ENCODE data around the gene QSER1.
"Not testable (repeated sequence)": the region's sequence is repeated elsewhere in the genome, so short reads cannot be mapped to it uniquely, and the experiment has no call there.

DNA sequence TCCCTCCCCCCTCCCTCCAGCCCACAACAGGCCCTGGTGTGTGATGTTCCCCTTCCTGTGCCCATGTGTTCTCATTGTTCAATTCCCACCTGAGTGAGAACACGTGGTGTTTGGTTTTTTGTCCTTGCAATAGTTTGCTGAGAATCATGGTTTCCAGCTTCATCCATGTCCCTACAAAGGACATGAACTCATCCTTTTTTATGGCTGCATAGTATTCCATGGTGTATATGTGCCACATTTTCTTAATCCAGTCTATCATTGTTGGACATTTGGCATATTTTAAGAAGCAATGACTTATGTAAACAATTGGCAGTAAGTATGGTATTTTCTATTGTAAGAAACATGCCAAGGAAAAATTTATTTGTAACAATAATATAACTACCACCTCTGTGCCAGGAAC lies 43.6 kb downstream of the QSER1 start:
- not testable (repeated sequence) for TF ChIP-seq POLR2A (IDR thresholded peaks at IDR 0.05; ENCODE audit: low read length); GATA1 (IDR thresholded peaks at IDR 0.05; ENCODE audit: low read depth, low read length)

Measured in erythroblast (primary cell).